Memory B cell (primary cell): ENCODE data around the gene MN1.

ENCODE experiments used
- ATAC-seq: fragments of 150-1000 bp; cut with Tn5 transposase; 2 replicates; pipeline ENCODE4 v1.10.0; 2021; ENCODE audit warnings: low read depth, mild to moderate bottlenecking, moderate library complexity
- DNase-seq, 2 donors: peaks; one replicate each; pipeline ENCODE4 v3.0.0; 2022; ENCODE audit warnings: low spot score in 2 of 2
- H3K27ac Mint-ChIP-seq: one replicate; pipeline ENCODE4 v1.8.0; 2022; ENCODE audit warnings: mild to moderate bottlenecking, moderate library complexity, mixed read lengths
- H3K27me3 Mint-ChIP-seq: one replicate; pipeline ENCODE4 v1.8.0; 2022; ENCODE audit warnings: mixed read lengths
- H3K36me3 Mint-ChIP-seq: one replicate; pipeline ENCODE4 v1.8.0; 2022; ENCODE audit warnings: mild to moderate bottlenecking, mixed read lengths
- H3K4me1 Mint-ChIP-seq: one replicate; pipeline ENCODE4 v1.8.0; 2022; ENCODE audit warnings: mixed read lengths
- H3K4me3 Mint-ChIP-seq: one replicate; pipeline ENCODE4 v1.8.0; 2022; ENCODE audit warnings: mild to moderate bottlenecking, moderate library complexity, mixed read lengths
- H3K9me3 Mint-ChIP-seq: one replicate; pipeline ENCODE4 v1.8.0; 2022; ENCODE audit warnings: mixed read lengths

Gene MN1

GRCh38 chr22:27757928-27758525 is 43.5 kb downstream of the MN1 start:
- peaks cover 9% of the 10 kb centered on the region for H3K27me3 Mint-ChIP-seq
- H3K27ac Mint-ChIP-seq: no peak overlapping the region
- H3K4me1 Mint-ChIP-seq: no peaks in the 10 kb centered on the region
- DNase-seq (no peak), ATAC-seq (no peak)
- no peaks in the 10 kb centered on the region for H3K9me3 Mint-ChIP-seq
- no peak overlapping the region for H3K4me3 Mint-ChIP-seq
- H3K36me3 Mint-ChIP-seq: no peaks in the 10 kb centered on the region

DNA sequence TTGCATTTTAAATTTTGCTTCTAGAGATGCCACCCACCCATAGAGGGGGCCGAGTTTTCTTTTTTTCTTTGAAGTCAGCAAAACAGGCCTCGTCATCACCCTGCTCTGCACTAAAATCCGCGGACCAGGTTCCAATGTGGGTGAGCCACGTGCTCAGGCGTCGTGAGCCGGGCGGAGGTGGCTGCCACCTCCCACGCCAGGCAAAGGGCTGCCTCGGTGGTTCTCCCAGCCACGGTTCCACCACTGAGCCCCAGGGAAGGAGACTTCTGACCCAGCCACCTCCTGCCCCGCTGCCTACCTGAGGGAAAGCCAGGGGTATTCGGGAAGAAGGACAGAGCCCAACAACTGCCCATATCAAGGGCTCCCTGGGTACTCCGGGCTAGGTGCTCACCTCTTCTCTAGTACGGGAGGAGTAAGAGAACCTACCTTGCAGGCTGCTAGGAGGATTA is 45.3 kb downstream of the MN1 start:
- Mint-ChIP-seq H3K9me3 (no peaks in the 10 kb centered on the region), H3K27me3 (peaks cover 6% of the 10 kb centered on the region), H3K4me1 (no peaks in the 10 kb centered on the region), H3K36me3 (no peaks in the 10 kb centered on the region), H3K27ac (no peak overlapping the region), H3K4me3 (no peak overlapping the region)
- ATAC-seq: no peak
- DNase-seq: no peak

DNA sequence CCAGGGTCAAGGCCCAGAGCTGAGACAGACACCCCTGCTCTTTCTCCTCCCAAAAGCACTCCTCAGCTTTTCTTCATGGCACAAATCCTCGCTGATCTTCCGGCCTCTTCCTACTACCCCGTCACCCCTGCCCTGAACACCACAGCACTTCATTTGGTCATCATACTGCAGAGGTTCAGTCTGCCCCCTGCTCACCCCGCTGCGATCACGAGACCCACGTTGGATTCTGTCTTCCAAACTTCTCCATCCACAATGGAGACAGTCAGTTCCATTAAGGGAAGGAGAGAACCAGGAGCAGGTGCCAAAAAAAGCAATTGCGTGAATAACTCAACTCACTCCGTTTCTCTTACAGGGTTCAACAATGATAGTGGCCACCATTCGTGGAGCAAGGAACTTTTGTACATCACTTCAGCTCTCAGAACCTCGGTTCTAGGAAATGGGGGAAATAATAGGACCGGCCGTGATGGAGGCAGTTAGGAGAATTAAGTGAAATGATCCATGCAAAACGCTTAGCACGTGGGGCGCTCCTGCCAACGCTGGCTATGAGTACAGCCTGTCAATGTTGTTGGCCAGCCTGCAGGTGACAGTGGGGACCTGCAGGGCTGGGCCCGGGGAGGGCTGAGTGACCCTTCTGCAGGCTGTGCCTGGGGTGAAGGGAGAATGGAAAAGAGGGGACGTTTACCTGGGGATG is 45.9 kb downstream of the MN1 start:
- Mint-ChIP-seq H3K27me3 (peaks cover 7% of the 10 kb centered on the region), H3K9me3 (no peaks in the 10 kb centered on the region), H3K4me3 (no peak overlapping the region), H3K27ac (no peak overlapping the region), H3K4me1 (no peaks in the 10 kb centered on the region), H3K36me3 (no peaks in the 10 kb centered on the region)
- DNase-seq: no peak
- ATAC-seq: no peak

GRCh38 chr22:27754888-27755480 is 46.6 kb downstream of the MN1 start:
- Mint-ChIP-seq H3K36me3 (no peaks in the 10 kb centered on the region), H3K27me3 (peaks cover 7% of the 10 kb centered on the region), H3K4me3 (no peak overlapping the region), H3K4me1 (no peaks in the 10 kb centered on the region), H3K9me3 (no peaks in the 10 kb centered on the region), H3K27ac (no peak overlapping the region)
- no peak for DNase-seq
- ATAC-seq: no peak

GRCh38 chr22:27754247-27754887 is 47.2 kb downstream of the MN1 start:
- no peak for DNase-seq
- Mint-ChIP-seq H3K9me3 (no peaks in the 10 kb centered on the region), H3K4me1 (no peaks in the 10 kb centered on the region), H3K27ac (no peak overlapping the region), H3K4me3 (no peak overlapping the region), H3K27me3 (peaks cover 7% of the 10 kb centered on the region), H3K36me3 (no peaks in the 10 kb centered on the region)
- no peak for ATAC-seq

DNA sequence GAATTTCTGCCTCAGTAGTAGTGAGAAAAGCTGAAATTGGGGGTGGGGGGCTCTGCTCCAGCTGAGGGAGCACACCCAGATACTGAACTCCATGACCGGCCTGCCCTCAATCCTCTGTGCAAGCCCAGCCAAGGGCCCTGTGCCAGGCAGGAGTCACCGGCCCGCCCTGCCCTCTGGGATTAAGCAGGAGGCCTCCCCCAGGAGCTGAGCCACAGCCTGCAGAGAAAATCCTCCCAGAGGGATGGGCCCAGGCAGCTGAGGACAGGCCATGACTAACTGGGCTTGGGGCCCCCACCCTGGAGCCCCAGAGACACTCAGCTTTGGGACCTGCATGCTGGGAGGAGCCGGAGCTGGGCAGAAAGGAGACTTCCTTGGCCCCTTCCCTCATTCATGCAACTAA is 48.8 kb downstream of the MN1 start:
- DNase-seq: no peak
- H3K27ac Mint-ChIP-seq: no peak overlapping the region
- H3K36me3 Mint-ChIP-seq: no peaks in the 10 kb centered on the region
- H3K9me3 Mint-ChIP-seq: no peaks in the 10 kb centered on the region
- H3K4me1 Mint-ChIP-seq: no peaks in the 10 kb centered on the region
- no peak for ATAC-seq
- peaks cover 6% of the 10 kb centered on the region for H3K27me3 Mint-ChIP-seq
- H3K4me3 Mint-ChIP-seq: no peak overlapping the region

DNA sequence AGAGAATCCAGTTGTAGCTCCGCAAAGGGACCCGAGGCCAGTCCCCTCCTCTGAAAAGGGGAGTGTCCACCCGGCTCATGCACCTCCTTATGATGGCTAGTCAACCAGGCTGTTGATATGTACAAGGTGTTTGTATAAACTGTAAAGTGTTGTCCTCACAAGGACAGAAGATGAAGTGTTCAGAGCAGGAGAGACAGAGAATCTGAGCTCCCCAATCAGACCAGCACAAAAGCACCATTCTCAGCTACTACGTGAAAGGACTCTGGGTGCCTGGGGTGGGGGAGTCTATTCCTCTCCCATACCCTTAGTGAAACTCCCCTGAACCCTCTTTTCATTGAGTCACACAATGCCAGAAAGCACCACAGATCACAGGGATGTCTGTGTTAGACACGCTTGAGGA is 49.4 kb downstream of the MN1 start:
- H3K36me3 Mint-ChIP-seq: no peaks in the 10 kb centered on the region
- DNase-seq: no peak
- no peak overlapping the region for H3K4me3 Mint-ChIP-seq
- peaks cover 6% of the 10 kb centered on the region for H3K27me3 Mint-ChIP-seq
- no peak overlapping the region for H3K27ac Mint-ChIP-seq
- no peak for ATAC-seq
- no peaks in the 10 kb centered on the region for H3K9me3 Mint-ChIP-seq
- H3K4me1 Mint-ChIP-seq: no peaks in the 10 kb centered on the region

- H3K4me1 Mint-ChIP-seq: no peaks in the 10 kb centered on the region
- no peak for ATAC-seq
- no peaks in the 10 kb centered on the region for H3K9me3 Mint-ChIP-seq
Measured at GRCh38 chr22:27751277-27752070, 50.1 kb downstream of the MN1 start.

GRCh38 chr22:27750584-27751265 is 50.8 kb downstream of the MN1 start:
- Mint-ChIP-seq H3K9me3 (no peaks in the 10 kb centered on the region), H3K4me1 (no peaks in the 10 kb centered on the region), H3K27ac (no peak overlapping the region), H3K36me3 (no peaks in the 10 kb centered on the region), H3K4me3 (no peak overlapping the region), H3K27me3 (peaks cover 10% of the 10 kb centered on the region)
- ATAC-seq: no peak
- no peak for DNase-seq

More at GRCh38 chr22:27751277-27752070, 50.1 kb downstream of the MN1 start:
- Mint-ChIP-seq H3K27ac (no peak overlapping the region), H3K27me3 (peaks cover 6% of the 10 kb centered on the region), H3K36me3 (no peaks in the 10 kb centered on the region), H3K4me3 (no peak overlapping the region)
- no peak for DNase-seq

- H3K9me3 Mint-ChIP-seq: no peaks in the 10 kb centered on the region
- H3K4me3 Mint-ChIP-seq: no peak overlapping the region
- H3K27me3 Mint-ChIP-seq: peaks cover 10% of the 10 kb centered on the region
- H3K36me3 Mint-ChIP-seq: no peaks in the 10 kb centered on the region
- no peak for DNase-seq
- ATAC-seq: no peak
- H3K27ac Mint-ChIP-seq: no peak overlapping the region
- H3K4me1 Mint-ChIP-seq: no peaks in the 10 kb centered on the region
Measured at GRCh38 chr22:27749597-27750225, 51.8 kb downstream of the MN1 start.

GRCh38 chr22:27748751-27749191 is 52.8 kb downstream of the MN1 start:
- no peak for DNase-seq

GRCh38 chr22:27748349-27748748 is 53.2 kb downstream of the MN1 start:
- Mint-ChIP-seq H3K4me3 (no peak overlapping the region), H3K9me3 (no peaks in the 10 kb centered on the region), H3K27me3 (peaks cover 12% of the 10 kb centered on the region), H3K4me1 (no peaks in the 10 kb centered on the region), H3K36me3 (no peaks in the 10 kb centered on the region), H3K27ac (no peak overlapping the region)
- ATAC-seq (no peak), DNase-seq (no peak)

More at GRCh38 chr22:27748751-27749191, 52.8 kb downstream of the MN1 start:
- Mint-ChIP-seq H3K36me3 (no peaks in the 10 kb centered on the region), H3K4me1 (no peaks in the 10 kb centered on the region), H3K27me3 (peaks cover 10% of the 10 kb centered on the region), H3K9me3 (no peaks in the 10 kb centered on the region), H3K4me3 (no peak overlapping the region), H3K27ac (no peak overlapping the region)
- no peak for ATAC-seq
